ENCODE measurements around the gene CYB5R3.

DNA sequence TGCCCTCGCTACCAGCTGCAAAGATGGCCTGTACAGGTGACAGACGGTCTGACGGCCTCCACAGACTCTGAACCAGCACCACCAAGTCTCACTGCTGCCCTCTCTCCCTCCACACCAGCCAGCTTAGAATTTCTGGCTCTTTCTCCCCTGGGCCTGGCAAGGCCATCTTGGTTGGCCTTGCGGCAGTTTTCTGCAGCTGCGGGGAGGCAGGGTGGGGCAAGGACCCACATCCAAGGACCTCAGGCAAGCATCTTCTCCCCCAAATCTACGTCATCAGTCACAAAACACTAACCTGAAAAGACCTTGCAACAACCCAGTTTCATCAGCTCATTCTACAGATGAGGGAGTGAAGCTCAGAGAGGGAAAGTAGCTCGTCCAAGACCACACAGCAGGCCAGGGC lies 22.8 kb downstream of the CYB5R3 start:
- TF ChIP-seq EZH2 (IDR thresholded peaks at IDR 0.05; ENCODE audit: borderline replicate concordance, low read length) = no peak
- TF ChIP-seq, protein P1, sequence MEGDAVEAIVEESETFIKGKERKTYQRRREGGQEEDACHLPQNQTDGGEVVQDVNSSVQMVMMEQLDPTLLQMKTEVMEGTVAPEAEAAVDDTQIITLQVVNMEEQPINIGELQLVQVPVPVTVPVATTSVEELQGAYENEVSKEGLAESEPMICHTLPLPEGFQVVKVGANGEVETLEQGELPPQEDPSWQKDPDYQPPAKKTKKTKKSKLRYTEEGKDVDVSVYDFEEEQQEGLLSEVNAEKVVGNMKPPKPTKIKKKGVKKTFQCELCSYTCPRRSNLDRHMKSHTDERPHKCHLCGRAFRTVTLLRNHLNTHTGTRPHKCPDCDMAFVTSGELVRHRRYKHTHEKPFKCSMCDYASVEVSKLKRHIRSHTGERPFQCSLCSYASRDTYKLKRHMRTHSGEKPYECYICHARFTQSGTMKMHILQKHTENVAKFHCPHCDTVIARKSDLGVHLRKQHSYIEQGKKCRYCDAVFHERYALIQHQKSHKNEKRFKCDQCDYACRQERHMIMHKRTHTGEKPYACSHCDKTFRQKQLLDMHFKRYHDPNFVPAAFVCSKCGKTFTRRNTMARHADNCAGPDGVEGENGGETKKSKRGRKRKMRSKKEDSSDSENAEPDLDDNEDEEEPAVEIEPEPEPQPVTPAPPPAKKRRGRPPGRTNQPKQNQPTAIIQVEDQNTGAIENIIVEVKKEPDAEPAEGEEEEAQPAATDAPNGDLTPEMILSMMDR (conservative IDR thresholded peaks at IDR 0.05 in 1 of 2, IDR thresholded peaks at IDR 0.05 in 1 of 2; ENCODE audit: extremely low read depth in 1 of 2, insufficient read depth in 1 of 2, low read depth in 1 of 2, low read length in 2 of 2) = no peak
